HepG2 (cell line): ENCODE measurements around the gene SFXN1. TPM values are rescaled to one million over a fixed set of nuclear protein-coding genes. Genes with fewer than 3 reads are reported as not detected.

Experiments used
- ATAC-seq: fragments of 200-7000 bp; cut with Tn5 transposase; 3 replicates; pipeline ENCODE4 v1.9.1; 2020; ENCODE audit warnings: mild to moderate bottlenecking, moderate library complexity
- BruUV-seq: library from RNA; stranded (reverse); fragments of 400-500 nt; replicated peaks from 2 replicates; lab custom pipeline; 2021; lab: Mats Ljungman, UMichigan
- CTCF ChIA-PET: fragments of 300-600 bp; formaldehyde crosslinking; extraction: SDS; loops from one replicate; lab custom pipeline; 2021; ENCODE audit warnings: low total read pairs, inconsistent platforms, low intra/inter-chr PET ratio; lab: Yijun Ruan, JAX
- POLR2A ChIA-PET: fragments of 350-600 bp; sonication (Branson Sonifier 250); formaldehyde crosslinking; loops from one replicate; lab custom pipeline; 2020; ENCODE audit warnings: antibody characterized with exemption, inconsistent platforms; lab: Yijun Ruan, JAX
- DNase-seq: peaks from one replicate; pipeline ENCODE4 v3.0.0-alpha.2; 2015; ENCODE audit warnings: low spot score
- FAIRE-seq: peaks from 3 replicates; lab custom pipeline; 2011; peaks lifted over from hg19 to GRCh38; lab: Jason Lieb, UNC
- H2AFZ ChIP-seq: one replicate; pipeline ENCODE4 v1.6.1; 2011; ENCODE audit warnings: low read length, inconsistent platforms
- H3K27ac ChIP-seq: fragments of 300-600 bp; 3 replicates; pipeline ENCODE4 v1.8.0; 2011; ENCODE audit warnings: mixed run types, mild to moderate bottlenecking, mixed read lengths, low read length, inconsistent platforms; ENCODE audit not compliant: insufficient read depth; ENCODE audit errors: extremely low read length
- H3K27me3 ChIP-seq, 2 experiments: fragments of 200-600 bp in 1 of 2; 2 replicates in 1 of 2; 3 replicates in 1 of 2; pipeline versions ENCODE4 v1.6.0 to v1.8.0; 2011; ENCODE audit warnings: low read length in 2 of 2, mild to moderate bottlenecking in 2 of 2, moderate library complexity in 2 of 2, inconsistent platforms in 1 of 2; ENCODE audit not compliant: insufficient read depth in 2 of 2, control insufficient read depth in 1 of 2
- H3K36me3 ChIP-seq, 2 experiments: fragments of 200-600 bp in 1 of 2; replicated peaks in 1 of 2; 2 replicates in 1 of 2; 3 replicates in 1 of 2; pipeline versions ENCODE4 v1.5.1 to v1.8.0; 2011; ENCODE audit warnings: low read length in 2 of 2, inconsistent platforms in 1 of 2; ENCODE audit not compliant: insufficient read depth in 2 of 2, control insufficient read depth in 1 of 2
- H3K4me1 ChIP-seq: 2 replicates; pipeline ENCODE4 v1.5.1; 2012; ENCODE audit warnings: low read length, inconsistent platforms; ENCODE audit not compliant: insufficient read depth
- H3K4me2 ChIP-seq: 2 replicates; pipeline ENCODE4 v1.6.0; 2011; ENCODE audit warnings: low read depth, low read length, inconsistent platforms
- H3K4me3 ChIP-seq, 3 experiments: fragments of 200-600 bp in 1 of 3; sonication (generic), shearing (Covaris generic) in 1 of 3; replicated peaks in 1 of 3; 2 replicates each; pipeline ENCODE4 v1.5.1; 2011 to 2016; ENCODE audit warnings: low read length in 3 of 3, inconsistent platforms in 2 of 3, low read depth in 2 of 3, mild to moderate bottlenecking in 2 of 3, control low read depth in 1 of 3, mixed read lengths in 1 of 3; ENCODE audit not compliant: insufficient read depth in 1 of 3
- H3K79me2 ChIP-seq: one replicate; pipeline ENCODE4 v1.6.1; 2011; ENCODE audit warnings: low read length, inconsistent platforms; ENCODE audit not compliant: insufficient read depth
- H3K9ac ChIP-seq: 2 replicates; pipeline ENCODE4 v1.6.0; 2011; ENCODE audit warnings: mild to moderate bottlenecking, low read depth, low read length, inconsistent platforms; ENCODE audit not compliant: insufficient read depth
- H3K9me3 ChIP-seq: 2 replicates; pipeline ENCODE4 v1.5.1; 2012; ENCODE audit warnings: mild to moderate bottlenecking, low read length
- H4K20me1 ChIP-seq: 2 replicates; pipeline ENCODE4 v1.6.0; 2011; ENCODE audit warnings: inconsistent platforms, mild to moderate bottlenecking, low read length, moderate library complexity; ENCODE audit not compliant: insufficient read depth
- CTCF ChIP-seq: sonication (generic); formaldehyde crosslinking; IDR thresholded peaks from 2 replicates; pipeline ENCODE4 v1.5.0; 2020; ENCODE audit warnings: mild to moderate bottlenecking, missing genetic modification reagents, moderate library complexity
- GATAD1 ChIP-seq: IDR thresholded peaks from 2 replicates; pipeline ENCODE4 v1.6.1; 2016; ENCODE audit warnings: missing genetic modification reagents, missing compliant biosample characterization
- KAT2B ChIP-seq: fragments of 150-350 bp; IDR thresholded peaks from 2 replicates; pipeline ENCODE4 v1.6.1; 2014; ENCODE audit warnings: low read depth, low read length, borderline replicate concordance
- MTA3 ChIP-seq: sonication (generic); formaldehyde crosslinking; IDR thresholded peaks from 2 replicates; pipeline ENCODE4 v1.4.0; 2020; ENCODE audit warnings: missing genetic modification reagents
- NCOR1 ChIP-seq: fragments of 200-600 bp; sonication (generic); IDR thresholded peaks from 2 replicates; pipeline ENCODE4 v1.7.0; 2017; ENCODE audit warnings: antibody characterized with exemption, low read length, borderline replicate concordance
- NR1H2 ChIP-seq: sonication (generic); formaldehyde crosslinking; IDR thresholded peaks from 2 replicates; pipeline ENCODE4 v1.8.1; 2022; ENCODE audit warnings: low read depth, missing genetic modification reagents, borderline replicate concordance
- POLR2AphosphoS2 ChIP-seq: IDR thresholded peaks from 2 replicates; pipeline ENCODE4 v1.6.1; 2011; ENCODE audit warnings: low read depth, low read length, improper control_type of control experiment
- RFXANK ChIP-seq: IDR thresholded peaks from 2 replicates; pipeline ENCODE4 v1.6.1; 2016
- SNAPC4 ChIP-seq: sonication (generic); formaldehyde crosslinking; IDR thresholded peaks from 2 replicates; pipeline ENCODE4 v1.4.0; 2020; ENCODE audit warnings: mild to moderate bottlenecking, missing genetic modification reagents
- THAP7 ChIP-seq: sonication (generic); formaldehyde crosslinking; IDR thresholded peaks from 2 replicates; pipeline ENCODE4 v1.8.1; 2023; ENCODE audit warnings: mild to moderate bottlenecking, missing genetic modification reagents
- TOPORS ChIP-seq: sonication (generic); formaldehyde crosslinking; IDR thresholded peaks from 2 replicates; pipeline ENCODE4 v1.8.0; 2023; ENCODE audit warnings: mild to moderate bottlenecking, missing genetic modification reagents
- ZBTB1 ChIP-seq: sonication (generic); formaldehyde crosslinking; IDR thresholded peaks from 2 replicates; pipeline ENCODE4 v1.4.0; 2020; ENCODE audit warnings: missing genetic modification reagents, borderline replicate concordance
- ZBTB43 ChIP-seq: sonication (generic); formaldehyde crosslinking; conservative IDR thresholded peaks from 2 replicates; pipeline ENCODE4 v1.4.0; 2020; ENCODE audit warnings: missing genetic modification reagents
- ZBTB7B ChIP-seq: sonication (generic); formaldehyde crosslinking; IDR thresholded peaks from 2 replicates; pipeline ENCODE4 v1.4.0; 2020; ENCODE audit warnings: missing genetic modification reagents
- ZFAT ChIP-seq: sonication (generic); formaldehyde crosslinking; conservative IDR thresholded peaks from 2 replicates; pipeline ENCODE4 v1.8.1; 2023; ENCODE audit warnings: missing genetic modification reagents, inconsistent platforms
- ZNF282 ChIP-seq: fragments of 450-650 bp; IDR thresholded peaks from 2 replicates; pipeline ENCODE4 v1.6.1; 2018; ENCODE audit not compliant: partially characterized antibody
- ZNF607 ChIP-seq: sonication (generic); formaldehyde crosslinking; IDR thresholded peaks from 2 replicates; pipeline ENCODE4 v1.5.1; 2020; ENCODE audit warnings: missing genetic modification reagents, mild to moderate bottlenecking, borderline replicate concordance
- ZNF616 ChIP-seq: sonication (generic); formaldehyde crosslinking; IDR thresholded peaks from 2 replicates; pipeline ENCODE4 v1.5.0; 2020; ENCODE audit warnings: low read depth, mild to moderate bottlenecking, missing genetic modification reagents
- WGBS: methylation state at CpG from one replicate; pipeline ENCODE4 v1.1.6; 2017; ENCODE audit warnings: low lambda C conversion rate; 5-methylcytosine and 5-hydroxymethylcytosine counted together
- in situ Hi-C: cut with HindIII; loops from 2 replicates; pipeline ENCODE4 v1.10.0; 2017; ENCODE audit warnings: low pct_unique_long_range_greater_than_20kb; ENCODE audit not compliant: extremely low pct_ligation_motif_present
- intact Hi-C: fragments of 100-400 bp; cut with micrococcal nuclease; formaldehyde crosslinking; loops from one replicate; pipeline ENCODE4 v1.10.0; 2022; ENCODE audit not compliant: unreplicated experiment
- polyA plus RNA-seq, 8 experiments: library from polyadenylated mRNA; depleted of rRNA in 3 of 8; stranded (reverse) in 7 of 8; unstranded in 1 of 8; fragments of >200 nt; fragmentation: Illumina TruSeq in 4 of 8; extraction: Trizol in 4 of 8; gene quantifications; 2 replicates each; pipeline versions ENCODE4 v1.2.1 to v1.2.3, GENCODE V29; 2011 to 2016; ENCODE audit warnings: low read depth in 4 of 8, missing spikeins in 1 of 8, mixed read lengths in 1 of 8; ENCODE audit not compliant: insufficient read depth in 1 of 8
- total RNA-seq, 5 experiments: library from RNA; depleted of rRNA; stranded (reverse); fragments of >200 nt; fragmentation: Illumina TruSeq; extraction: Trizol; gene quantifications; 2 replicates each; pipeline ENCODE4 v1.2.3, GENCODE V29; 2016; ENCODE audit warnings: low read depth in 1 of 5

The SFXN1 gene
- total and polyA plus RNA-seq, 2 of the 13 experiments (the other 11 are each of a cell fraction or from before 2014, with no cell fraction given) = 122 to 135 TPM

GRCh38 chr5:175576096-175576495 is 97.7 kb downstream of the SFXN1 start:
- in situ Hi-C loops (no loop called here), intact Hi-C loops (no loop called here)
- FAIRE-seq (no peak), ATAC-seq (no peak), DNase-seq (no peak)
- Histone ChIP-seq H3K4me1 (no peaks in the 10 kb centered on the region), H2AFZ (no peak overlapping the region), H3K36me3 (no peaks in the 10 kb centered on the region), H3K4me2 (no peak overlapping the region), H4K20me1 (no peaks in the 10 kb centered on the region), H3K27ac (no peak overlapping the region), H3K79me2 (no peaks in the 10 kb centered on the region), H3K9ac (no peak overlapping the region), H3K9me3 (no peaks in the 10 kb centered on the region), H3K27me3 (peaks cover 0 to 42% of the 10 kb centered on the region in 2 experiments; a peak in 2 of 5 replicates), H3K4me3 (no peak overlapping the region)
- POLR2A ChIA-PET = no interaction called here
- CTCF ChIA-PET = no interaction called here
- WGBS = 16% methylated on average over 4 of the region's 7 CpGs
- no TSS peak for BruUV-seq
- TF ChIP-seq MTA3 (no peak), ZFAT (no peak), ZBTB1 (CRISPR knock-in tag) (no peak), TOPORS (CRISPR knock-in tag) (no peak), CTCF (no peak), KAT2B (no peak), ZNF607 (CRISPR knock-in tag) (no peak), RFXANK (CRISPR knock-in tag) (no peak), ZNF616 (CRISPR knock-in tag) (no peak), NCOR1 (no peak), THAP7 (CRISPR knock-in tag) (no peak), POLR2AphosphoS2 (no peak), SNAPC4 (no peak), ZBTB43 (CRISPR knock-in tag) (no peak), NR1H2 (CRISPR knock-in tag) (no peak), GATAD1 (no peak), ZBTB7B (no peak), ZNF282 (no peak)
